DOHH2 (cell line): ENCODE results near the gene C16orf78.

ENCODE experiments used
- H3F3A ChIP-seq: fragments of 200-600 bp; sonication (generic), shearing (Covaris generic); 2 replicates; pipeline ENCODE4 v1.6.0; 2016; ENCODE audit warnings: antibody characterized with exemption, mild to moderate bottlenecking; ENCODE audit not compliant: control insufficient read depth, insufficient read depth
- H3K27ac ChIP-seq: fragments of 200-600 bp; sonication (generic); 2 replicates; pipeline ENCODE4 v1.5.1; 2014; ENCODE audit warnings: low read depth, mild to moderate bottlenecking, low read length, moderate library complexity
- H3K27me3 ChIP-seq: fragments of 200-600 bp; sonication (generic); 2 replicates; pipeline ENCODE4 v1.6.1; 2014; ENCODE audit warnings: mild to moderate bottlenecking, low read length, mixed read lengths; ENCODE audit not compliant: control insufficient read depth
- H3K36me3 ChIP-seq: fragments of 200-600 bp; sonication (generic); 2 replicates; pipeline ENCODE4 v1.6.1; 2014; ENCODE audit warnings: mild to moderate bottlenecking, low read length, moderate library complexity, mixed read lengths; ENCODE audit not compliant: control insufficient read depth
- H3K4me1 ChIP-seq: fragments of 200-600 bp; sonication (generic); 2 replicates; pipeline ENCODE4 v1.6.1; 2014; ENCODE audit warnings: mild to moderate bottlenecking, low read length, mixed read lengths; ENCODE audit not compliant: control insufficient read depth
- H3K4me2 ChIP-seq: fragments of 200-600 bp; sonication (generic); 2 replicates; pipeline ENCODE4 v1.6.0; 2014; ENCODE audit warnings: mild to moderate bottlenecking, low read length, moderate library complexity
- H3K4me3 ChIP-seq: fragments of 200-600 bp; sonication (generic); 2 replicates; pipeline ENCODE4 v1.5.1; 2014; ENCODE audit warnings: mild to moderate bottlenecking, low read length, mixed read lengths
- H3K79me2 ChIP-seq: fragments of 200-600 bp; sonication (generic); 2 replicates; pipeline ENCODE4 v1.6.1; 2014; ENCODE audit warnings: mild to moderate bottlenecking, low read length, mixed read lengths; ENCODE audit not compliant: control insufficient read depth
- H3K9me2 ChIP-seq: fragments of 200-600 bp; sonication (generic); replicated peaks from 2 replicates; pipeline ENCODE4 v1.6.1; 2014; ENCODE audit warnings: mild to moderate bottlenecking, low read length, mixed read lengths; ENCODE audit not compliant: control insufficient read depth
- H3K9me3 ChIP-seq: fragments of 200-600 bp; sonication (generic); 2 replicates; pipeline ENCODE4 v1.6.1; 2014; ENCODE audit warnings: antibody characterized with exemption, low read length, mixed read lengths; ENCODE audit not compliant: control insufficient read depth, insufficient read depth
- H4K20me1 ChIP-seq: fragments of 200-600 bp; sonication (generic); 2 replicates; pipeline ENCODE4 v1.6.0; 2014; ENCODE audit warnings: low read depth, mild to moderate bottlenecking, antibody characterized with exemption, low read length, moderate library complexity; ENCODE audit not compliant: control insufficient read depth, insufficient read depth
- CTCF ChIP-seq: fragments of 200-600 bp; sonication (generic); IDR thresholded peaks from one replicate; pipeline ENCODE4 v1.5.1; 2014; ENCODE audit warnings: antibody characterized with exemption, mild to moderate bottlenecking, low read depth, low read length; ENCODE audit not compliant: poor library complexity, severe bottlenecking
- EZH2phosphoT487 ChIP-seq: fragments of 200-600 bp; sonication (generic); IDR thresholded peaks from 2 replicates; pipeline ENCODE4 v1.6.1; 2017; ENCODE audit warnings: borderline replicate concordance, mild to moderate bottlenecking, antibody characterized with exemption, low read length, moderate library complexity, mixed read lengths

The C16orf78 gene

GRCh38 chr16:49434733-49435132 lies 61.1 kb downstream of the C16orf78 start:
- Histone ChIP-seq H3K79me2 (no peaks in the 10 kb centered on the region), H3K27me3 (peaks cover 6% of the 10 kb centered on the region; the same call in 1 of the 2 replicates)

DNA sequence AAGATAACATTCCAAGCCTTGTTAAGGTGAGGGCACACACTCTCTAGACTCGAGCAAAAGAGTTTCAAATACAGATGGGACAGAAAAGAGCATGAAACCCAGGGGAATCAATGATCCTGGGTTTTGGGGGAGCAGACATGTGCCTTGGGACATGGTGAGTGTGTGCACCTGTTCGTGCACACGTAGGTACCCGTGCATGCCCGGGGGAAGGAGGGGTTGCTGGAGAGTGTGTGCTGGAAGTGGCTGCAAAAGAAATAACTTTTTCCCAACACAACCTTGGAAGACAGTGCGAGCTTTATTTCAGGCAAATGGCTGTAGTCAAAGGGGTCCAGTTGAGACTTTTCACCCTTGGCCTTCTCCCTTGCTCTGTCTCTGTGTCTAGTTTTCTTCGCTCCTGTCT lies 62.6 kb downstream of the C16orf78 start:
- H3K27ac ChIP-seq = no peak overlapping the region
- no peaks in the 10 kb centered on the region for H3K9me2 ChIP-seq
- no peaks in the 10 kb centered on the region for H3K36me3 ChIP-seq
- no peaks in the 10 kb centered on the region for H4K20me1 ChIP-seq
- peaks cover 6% of the 10 kb centered on the region; the same call in 1 of the 2 replicates for H3K27me3 ChIP-seq
- H3K4me3 ChIP-seq = no peak overlapping the region
- H3K4me2 ChIP-seq = no peak overlapping the region
- H3K9me3 ChIP-seq = no peaks in the 10 kb centered on the region
- peaks cover 13% of the 10 kb centered on the region for H3K4me1 ChIP-seq
- no peaks in the 10 kb centered on the region for H3K79me2 ChIP-seq
- TF ChIP-seq EZH2phosphoT487 = no peak
- TF ChIP-seq CTCF = no peak
- H3F3A ChIP-seq = no peaks in the 10 kb centered on the region

More at GRCh38 chr16:49434733-49435132, 61.1 kb downstream of the C16orf78 start:
- Histone ChIP-seq H3K4me1 (no peaks in the 10 kb centered on the region), H3K9me3 (no peaks in the 10 kb centered on the region), H3K36me3 (no peaks in the 10 kb centered on the region), H3K9me2 (no peaks in the 10 kb centered on the region), H3F3A (no peaks in the 10 kb centered on the region), H3K27ac (no peak overlapping the region), H3K4me3 (no peak overlapping the region), H4K20me1 (no peaks in the 10 kb centered on the region), H3K4me2 (no peak overlapping the region)
- no peak for TF ChIP-seq CTCF
- no peak for TF ChIP-seq EZH2phosphoT487

DNA sequence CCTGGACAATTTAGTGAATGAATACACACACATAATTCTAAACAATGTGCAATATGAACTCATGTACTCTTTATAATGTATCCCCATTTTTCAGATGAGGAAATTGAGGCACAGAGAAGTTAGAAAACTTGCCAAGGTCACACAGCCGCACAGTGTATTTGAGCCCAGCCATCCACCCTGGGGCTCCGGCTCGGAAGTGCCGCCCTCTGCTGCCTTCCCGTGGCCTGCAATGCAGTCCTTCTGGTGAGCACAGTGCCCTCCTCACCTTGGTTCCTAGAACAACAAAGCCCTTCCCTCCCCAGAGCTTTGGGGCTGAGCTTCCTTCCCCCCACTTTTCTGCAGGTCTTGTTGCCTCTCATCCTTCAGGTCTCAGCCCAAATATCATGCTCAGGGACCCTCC lies 63.7 kb downstream of the C16orf78 start:
- no peaks in the 10 kb centered on the region for H3K9me3 ChIP-seq
- TF ChIP-seq CTCF (no peak), EZH2phosphoT487 (no peak)
- H3K4me1 ChIP-seq = peaks cover 24% of the 10 kb centered on the region
- H3F3A ChIP-seq = no peaks in the 10 kb centered on the region
- H3K27me3 ChIP-seq = peaks cover 6% of the 10 kb centered on the region; the same call in 1 of the 2 replicates
- H3K79me2 ChIP-seq = no peaks in the 10 kb centered on the region
- no peak overlapping the region for H3K4me3 ChIP-seq
- no peak overlapping the region for H3K27ac ChIP-seq
- H3K9me2 ChIP-seq = no peaks in the 10 kb centered on the region
- H4K20me1 ChIP-seq = no peaks in the 10 kb centered on the region
- H3K36me3 ChIP-seq = no peaks in the 10 kb centered on the region
- H3K4me2 ChIP-seq = no peak overlapping the region

- Histone ChIP-seq H3K4me3 (no peak overlapping the region), H3K36me3 (no peaks in the 10 kb centered on the region), H3K9me3 (no peaks in the 10 kb centered on the region), H3K27me3 (peaks cover 6% of the 10 kb centered on the region; the same call in 1 of the 2 replicates), H3K9me2 (no peaks in the 10 kb centered on the region), H3K4me2 (no peak overlapping the region), H3K79me2 (no peaks in the 10 kb centered on the region), H3K4me1 (peaks cover 31% of the 10 kb centered on the region), H3K27ac (no peak overlapping the region), H3F3A (no peaks in the 10 kb centered on the region), H4K20me1 (no peaks in the 10 kb centered on the region)
- TF ChIP-seq CTCF (no peak), EZH2phosphoT487 (no peak)
These were observed 65.4 kb downstream of the C16orf78 start for GRCh38 chr16:49439050-49439449.
